Stimulated activated CD8-positive, alpha-beta memory T cell treated with anti-CD3 and anti-CD28 coated beads, Interleukin-15, amount 100 ng/mL, for 24 hours (primary cell): Measurements from ENCODE around the gene ATAD3A.

Experiments used
- DNase-seq: peaks from one replicate; pipeline ENCODE4 v3.0.0-alpha.2; 2020; ENCODE audit warnings: low read depth

Gene ATAD3A

DNA sequence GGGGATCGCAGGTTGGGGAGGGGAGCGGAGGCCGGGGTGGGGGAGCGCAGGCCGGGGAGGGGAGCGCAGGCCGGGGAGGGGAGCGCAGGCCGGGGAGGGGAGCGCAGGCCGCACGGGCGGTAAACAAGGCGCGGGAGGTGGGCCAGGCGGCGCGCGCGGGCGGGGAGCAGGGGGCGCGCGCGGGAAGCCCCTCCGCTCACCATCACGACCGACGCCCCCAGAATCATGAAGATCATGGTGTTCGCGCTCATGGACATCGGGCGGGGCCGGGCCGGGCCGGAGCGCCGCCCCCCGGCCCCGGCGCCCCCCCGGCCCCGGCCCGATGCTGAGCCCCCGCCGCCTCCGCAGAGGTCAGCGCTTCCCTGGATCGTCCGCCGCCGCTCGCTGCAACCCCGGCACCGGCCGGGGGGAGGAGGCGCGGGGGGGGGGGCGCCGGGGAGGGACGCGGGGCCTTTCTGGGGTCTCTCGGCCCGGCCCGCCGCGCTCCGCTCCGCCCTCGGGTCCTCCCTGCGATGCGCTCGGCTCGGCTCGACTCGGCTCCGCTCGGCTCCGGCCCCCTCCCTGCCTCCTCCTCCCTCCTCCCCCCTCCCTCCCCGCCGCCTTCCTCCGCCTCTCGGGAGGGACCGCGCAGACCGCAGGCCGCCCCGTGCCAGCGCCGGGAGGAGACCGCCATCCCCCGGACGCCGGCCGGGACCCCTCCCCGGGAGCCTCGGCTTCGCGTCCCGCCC is 28.3 kb downstream of the ATAD3A start, which contains the start of gene TMEM240:
Gene TMEM240 (minus strand): TSS at position 535 of the 728 bp plus-strand sequence. CDS start 278 bp downstream, at position 257.
- no peak for DNase-seq

DNA sequence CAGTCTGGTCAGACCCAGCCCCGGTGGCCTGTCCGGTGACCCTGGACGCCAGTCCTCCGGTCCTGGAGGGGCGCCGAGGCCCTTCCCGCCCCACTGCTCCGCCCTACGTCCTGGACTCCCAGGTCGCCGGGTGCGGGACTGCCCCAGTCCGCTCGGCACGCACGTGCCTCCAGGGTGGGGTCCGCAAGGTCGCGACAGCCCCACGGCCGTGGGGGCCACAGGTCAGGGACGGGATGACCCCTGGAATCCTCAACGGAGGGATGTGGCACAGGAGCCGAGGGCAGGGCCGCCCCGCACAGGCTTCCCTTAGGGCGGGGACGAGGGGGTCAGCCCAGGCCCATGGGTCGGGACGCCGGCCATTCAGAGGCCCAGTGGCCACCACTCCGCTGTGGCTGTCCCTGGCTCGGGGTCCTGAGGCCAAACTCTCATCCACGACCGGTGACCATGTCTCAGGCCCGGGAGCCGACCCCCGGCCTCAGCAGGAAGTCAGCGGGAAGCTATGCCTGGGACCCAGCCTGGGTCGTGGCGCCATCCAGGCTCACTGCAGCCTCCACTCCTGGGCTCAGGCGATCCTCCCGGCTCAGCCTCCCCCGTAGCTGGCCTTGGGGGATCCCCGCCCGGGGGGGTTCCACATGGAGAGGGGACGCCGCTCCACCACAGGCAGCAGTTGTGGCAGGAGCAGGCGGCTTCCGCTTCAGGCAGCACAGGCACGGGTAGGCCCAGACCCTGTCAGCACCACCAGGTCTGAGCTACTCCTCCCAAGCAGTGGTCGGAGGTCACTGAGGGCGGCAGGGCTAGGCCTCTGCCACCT is 29.1 kb downstream of the ATAD3A start:
- no peak for DNase-seq

- no peak for DNase-seq
These were observed 30.2 kb downstream of the ATAD3A start for GRCh38 chr1:1541956-1542765.

- DNase-seq, result no peak
These were observed 31.1 kb downstream of the ATAD3A start for GRCh38 chr1:1542766-1543705.

- DNase-seq, result no peak
These were observed 31.7 kb downstream of the ATAD3A start for GRCh38 chr1:1543706-1544099.

GRCh38 chr1:1544544-1544943 is 32.6 kb downstream of the ATAD3A start:
- DNase-seq, result no peak

- DNase-seq, result no peak
These were observed 34.2 kb downstream of the ATAD3A start for GRCh38 chr1:1545946-1546737.

GRCh38 chr1:1547011-1547410 is 35.0 kb downstream of the ATAD3A start:
- no peak for DNase-seq

GRCh38 chr1:1547476-1547875 is 35.5 kb downstream of the ATAD3A start:
- no peak for DNase-seq

DNA sequence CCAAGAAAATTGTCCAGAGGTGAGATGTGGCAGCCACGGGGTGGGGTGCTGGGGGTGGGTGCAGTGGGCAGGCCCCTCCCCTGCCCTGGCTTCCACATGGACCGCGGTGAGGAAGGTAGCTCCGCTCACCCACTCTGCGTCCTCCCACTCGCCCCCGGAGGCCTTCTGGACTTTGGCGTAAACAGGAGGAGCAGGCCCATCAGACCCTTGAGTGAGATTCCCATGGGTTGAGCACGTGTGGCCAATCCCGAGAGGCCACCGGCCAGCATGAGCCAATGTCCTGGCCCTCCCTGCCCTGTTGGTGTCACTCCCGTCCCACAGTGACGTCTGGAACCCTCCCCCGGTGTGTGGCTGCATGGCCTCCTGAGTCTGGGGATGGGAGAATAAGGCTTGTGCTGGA is 36.6 kb downstream of the ATAD3A start:
- no peak for DNase-seq

- DNase-seq, result no peak
These were observed 38.1 kb downstream of the ATAD3A start for GRCh38 chr1:1550087-1550486.

DNA sequence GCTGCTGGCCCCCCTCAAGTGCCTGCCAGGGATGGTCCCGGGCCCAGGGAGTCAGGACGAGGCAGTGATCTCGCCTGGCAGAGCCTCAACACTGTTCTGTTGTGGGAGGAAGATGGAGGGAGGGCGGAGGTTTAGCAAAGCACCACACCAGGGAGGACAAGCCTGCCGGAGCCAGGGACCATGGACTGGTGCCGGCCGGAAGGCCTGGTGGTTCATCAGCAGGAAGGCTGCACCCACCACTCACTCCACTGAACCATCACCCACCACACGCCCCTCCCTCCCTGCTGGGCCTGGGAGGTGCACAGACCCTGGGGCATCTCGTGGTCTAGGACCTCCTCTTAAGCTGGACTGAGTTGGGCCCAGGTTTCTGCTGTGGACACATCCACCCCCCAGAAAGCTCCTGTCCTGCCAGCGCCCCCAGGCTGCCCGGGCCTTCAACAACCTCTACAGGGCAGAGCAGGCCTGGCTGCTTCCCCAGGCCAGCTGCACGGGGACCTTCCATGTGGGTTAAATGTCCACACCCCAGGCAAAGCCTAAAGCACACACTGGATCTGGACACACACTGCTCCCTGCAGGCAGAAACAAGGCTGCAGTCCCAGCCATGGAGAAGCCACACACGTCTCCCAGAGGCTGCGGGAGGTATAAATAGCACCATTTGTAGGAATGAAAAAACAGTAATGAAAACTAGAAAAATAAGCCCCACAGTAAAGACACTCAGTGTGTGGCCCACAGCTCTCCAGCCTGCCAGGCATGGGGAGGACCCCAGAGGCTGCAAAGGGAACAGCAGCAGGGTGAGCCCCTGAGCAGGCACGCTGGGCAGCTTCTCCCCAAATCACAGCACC is 38.9 kb downstream of the ATAD3A start:
- no peak for DNase-seq

DNA sequence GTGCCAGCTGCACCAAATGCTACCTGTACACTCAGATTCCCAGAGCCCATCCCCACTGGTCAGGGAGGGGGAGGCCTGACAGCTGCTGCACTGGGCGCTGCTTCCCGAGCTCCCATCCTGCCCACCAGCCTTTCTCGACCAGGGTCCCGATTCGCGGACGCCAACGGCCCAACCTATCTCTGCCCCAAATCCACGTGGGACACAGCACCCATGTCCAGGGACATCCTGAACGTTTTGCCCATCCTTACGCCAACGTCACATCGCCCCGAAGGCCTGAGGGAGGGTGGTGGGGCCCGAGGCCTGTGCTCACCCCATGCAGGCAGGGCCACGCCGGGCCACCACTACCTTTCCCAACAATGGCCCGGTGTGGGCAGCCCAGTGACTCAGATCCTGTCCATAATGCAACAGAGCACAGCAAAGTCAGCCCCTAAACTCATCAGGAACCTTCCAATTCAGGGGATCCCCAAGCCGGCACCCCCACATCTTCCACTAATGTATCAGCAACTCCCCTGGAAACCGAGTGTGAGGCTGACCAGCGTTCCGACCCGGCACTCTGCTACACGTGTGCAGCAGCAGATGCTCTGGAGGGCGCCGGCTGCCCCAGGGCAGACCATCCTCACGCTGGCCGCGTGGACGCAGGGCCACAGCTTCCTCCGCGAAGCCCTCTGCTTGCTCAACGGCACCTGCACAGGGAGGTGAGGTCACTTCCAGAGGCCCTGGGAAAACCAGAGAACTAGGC is 39.7 kb downstream of the ATAD3A start:
- no peak for DNase-seq

DNA sequence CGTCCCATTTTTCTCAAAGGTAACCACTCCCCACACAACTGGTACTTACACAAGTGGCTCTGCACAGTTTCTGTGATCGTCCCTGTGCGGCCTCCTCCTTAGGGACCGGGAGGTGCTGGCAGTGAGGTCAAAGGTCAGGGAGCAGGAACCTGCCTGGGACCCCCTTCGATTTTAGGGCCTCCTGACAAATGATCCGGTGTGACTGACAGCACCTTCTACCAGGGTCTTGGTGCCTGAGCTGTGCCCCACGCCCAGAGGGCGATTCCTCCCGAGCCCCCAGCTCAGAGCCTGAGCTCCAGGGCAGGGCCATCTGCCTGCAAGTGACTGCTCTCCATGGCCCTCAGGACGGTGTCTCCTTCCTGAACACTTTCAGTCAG is 40.3 kb downstream of the ATAD3A start:
- DNase-seq, result no peak

- no peak for DNase-seq
These were observed 42.0 kb downstream of the ATAD3A start for GRCh38 chr1:1553821-1554494.

GRCh38 chr1:1554550-1554925 is 42.6 kb downstream of the ATAD3A start:
- no peak for DNase-seq

GRCh38 chr1:1554926-1555915 is 43.3 kb downstream of the ATAD3A start:
- DNase-seq, result no peak
